ENCODE results near the gene STK11IP.

STK11IP gene

GRCh38 chr2:219562049-219563020 lies 35.3 kb upstream of the STK11IP start:
- no peak for DNase-seq

GRCh38 chr2:219563271-219563928 lies 34.3 kb upstream of the STK11IP start:
- no peak for DNase-seq

GRCh38 chr2:219565130-219566080 lies 32.3 kb upstream of the STK11IP start:
- DNase-seq: no peak

- DNase-seq: no peak
These were observed 31.0 kb upstream of the STK11IP start for GRCh38 chr2:219566640-219567039.

- no peak for DNase-seq
These were observed 30.5 kb upstream of the STK11IP start for GRCh38 chr2:219567131-219567530.

GRCh38 chr2:219567791-219568361 lies 29.8 kb upstream of the STK11IP start:
- no peak for DNase-seq

GRCh38 chr2:219569041-219569440 lies 28.6 kb upstream of the STK11IP start:
- DNase-seq: no peak

GRCh38 chr2:219569635-219570034 lies 28.0 kb upstream of the STK11IP start:
- DNase-seq: no peak

- DNase-seq: no peak
These were observed 27.3 kb upstream of the STK11IP start for GRCh38 chr2:219570194-219570923.

GRCh38 chr2:219570924-219571310 lies 26.7 kb upstream of the STK11IP start:
- no peak for DNase-seq

- DNase-seq: no peak
These were observed 26.1 kb upstream of the STK11IP start, which contains the start of gene OBSL1 for GRCh38 chr2:219571311-219572236. OBSL1 (minus strand) TSS chr2:219571539; CDS start chr2:219571232, 307 bp downstream.

- DNase-seq: no peak
These were observed 25.2 kb upstream of the STK11IP start, which contains the start of gene INHA for GRCh38 chr2:219572237-219573001. INHA (plus strand) TSS chr2:219572310; CDS start chr2:219572375, 65 bp downstream.

GRCh38 chr2:219573166-219573565 lies 24.5 kb upstream of the STK11IP start:
- no peak for DNase-seq

- no peak for DNase-seq
These were observed 23.0 kb upstream of the STK11IP start for GRCh38 chr2:219574484-219575311.

GRCh38 chr2:219575566-219576504 lies 21.8 kb upstream of the STK11IP start:
- no peak for DNase-seq

- no peak for DNase-seq
These were observed 20.9 kb upstream of the STK11IP start for GRCh38 chr2:219576505-219577388.

Data from activated T-cell treated with anti-CD3 and anti-CD28 coated beads, Interleukin-2, amount 50 U/mL, for 1 hour (primary cell).